Kidney (tissue), 14 donors: ENCODE measurements around the gene PCDHGC4. TPM values are rescaled to one million over a fixed set of nuclear protein-coding genes. Genes with fewer than 3 reads are reported as not detected.
A peak's percentile ranks its signal among the peaks of the same experiment; 100 is the strongest.

Source experiments
- DNase-seq, 5 donors: peaks; one replicate each; pipeline ENCODE4 v3.0.0-alpha.2; 2013 to 2020
- FAIRE-seq: peaks from 2 replicates; lab custom pipeline; 2012; peaks lifted over from hg19 to GRCh38; lab: Jason Lieb, UNC
- H3K27ac ChIP-seq, 2 donors: one replicate each; pipeline ENCODE4 v1.7.0; 2013; ENCODE audit warnings: low read depth in 2 of 2, low read length in 2 of 2, inconsistent platforms in 1 of 2
- H3K27me3 ChIP-seq: one replicate; pipeline ENCODE4 v1.7.1; 2013; ENCODE audit warnings: low read length, inconsistent platforms; ENCODE audit not compliant: control insufficient read depth, insufficient read depth
- H3K36me3 ChIP-seq, 3 donors: one replicate each; pipeline versions ENCODE4 v1.7.0 to v1.7.1; 2013; ENCODE audit warnings: low read length in 3 of 3, control low read depth in 1 of 3, inconsistent platforms in 1 of 3; ENCODE audit not compliant: insufficient read depth in 3 of 3, control insufficient read depth in 2 of 3
- H3K4me1 ChIP-seq, 3 donors: one replicate each; pipeline versions ENCODE4 v1.7.0 to v1.7.1; 2013; ENCODE audit warnings: low read length in 3 of 3, inconsistent platforms in 1 of 3, low read depth in 1 of 3; ENCODE audit not compliant: control insufficient read depth in 2 of 3, insufficient read depth in 2 of 3
- H3K4me3 ChIP-seq, 3 donors: one replicate each; pipeline versions ENCODE4 v1.7.0 to v1.8.1; 2013; ENCODE audit warnings: low read length in 3 of 3, control low read depth in 1 of 3, inconsistent platforms in 1 of 3
- H3K9ac ChIP-seq, 3 donors: one replicate each; pipeline versions ENCODE4 v1.7.0 to v1.7.1; 2013; ENCODE audit warnings: low read length in 3 of 3, control low read depth in 1 of 3, inconsistent platforms in 1 of 3
- H3K9me3 ChIP-seq, 3 donors: one replicate each; pipeline versions ENCODE4 v1.7.0 to v1.7.1; 2013; ENCODE audit warnings: low read length in 3 of 3, control low read depth in 1 of 3, inconsistent platforms in 1 of 3; ENCODE audit not compliant: control insufficient read depth in 2 of 3, insufficient read depth in 1 of 3
- CTCF ChIP-seq: IDR thresholded peaks from 3 replicates; pipeline ENCODE4 v1.5.1; 2012; ENCODE audit warnings: mild to moderate bottlenecking, moderate library complexity, borderline replicate concordance; ENCODE audit not compliant: insufficient read depth; ENCODE audit errors: extremely low read depth
- intact Hi-C: fragments of 100-400 bp; cut with DNase I; formaldehyde crosslinking; loops from one replicate; pipeline ENCODE4 v1.11.1; 2022
- polyA plus RNA-seq: library from polyadenylated mRNA; stranded (reverse); fragments of 350-450 nt; fragmentation: Illumina TruSeq; extraction: RNeasy Lipid Tissue Mini Kit (QIAGEN cat#74804); gene quantifications from one replicate; pipeline ENCODE4 v1.2.3, GENCODE V29; 2014; ENCODE audit warnings: low read depth, low replicate concordance; ENCODE audit not compliant: insufficient read depth
- total RNA-seq: library from RNA; stranded (reverse); fragmentation: NEBNext Ultra II Directional; extraction: Animal tissue kit (Norgen Biotek cat#: 25700); gene quantifications from one replicate; pipeline ENCODE4 v1.2.1, GENCODE V29; 2021
- donor health status: control.
- donor health status: control.
- donor health status: control.
- donor health status: control.
- donor health status: control.
- donor health status: DM: yes; HTN: yes; CAD: no.
- donor health status: Normal renal cell carcinoma (clear cell type).

PCDHGC4 gene
- total and polyA plus RNA-seq, 2 donors from 2014 or later, result 1.5 TPM; not detected in 1

- peaks cover 6 to 9% (median 7%) of the 10 kb centered on the region in 3 donors for H3K4me1 ChIP-seq
- no peak for FAIRE-seq
- no peaks in the 10 kb centered on the region for H3K27me3 ChIP-seq
- intact Hi-C loops, result no loop called here
- no peak for TF ChIP-seq CTCF
- no peak overlapping the region for H3K4me3 ChIP-seq
- no peak overlapping the region for H3K9ac ChIP-seq
- H3K9me3 ChIP-seq, result no peaks in the 10 kb centered on the region
- H3K36me3 ChIP-seq, result peaks cover 5 to 46% (median 23%) of the 10 kb centered on the region in 3 donors
- H3K27ac ChIP-seq, result no peak overlapping the region
- peak in 1 of 5 donors; percentile 44 for DNase-seq
Observed at GRCh38 chr5:141517880-141518617, 33.2 kb downstream of the PCDHGC4 start.

GRCh38 chr5:141518618-141519015 lies 33.8 kb downstream of the PCDHGC4 start:
- no peak for FAIRE-seq
- peaks cover 5 to 9% (median 7%) of the 10 kb centered on the region in 3 donors for H3K4me1 ChIP-seq

GRCh38 chr5:141519605-141520565 lies 35.1 kb downstream of the PCDHGC4 start:
- Histone ChIP-seq H3K27ac (no peak overlapping the region), H3K4me1 (peaks cover 3 to 10% (median 4%) of the 10 kb centered on the region in 3 donors), H3K27me3 (no peaks in the 10 kb centered on the region), H3K9me3 (no peaks in the 10 kb centered on the region), H3K9ac (no peak overlapping the region), H3K4me3 (no peak overlapping the region), H3K36me3 (peaks cover 5 to 57% (median 28%) of the 10 kb centered on the region in 3 donors)
- intact Hi-C loops, result no loop called here
- DNase-seq (no peak), FAIRE-seq (no peak)
- TF ChIP-seq CTCF, result no peak

More at GRCh38 chr5:141518618-141519015, 33.8 kb downstream of the PCDHGC4 start:
- Histone ChIP-seq H3K9me3 (no peaks in the 10 kb centered on the region), H3K27me3 (no peaks in the 10 kb centered on the region), H3K4me3 (no peak overlapping the region), H3K36me3 (peaks cover 5 to 50% (median 27%) of the 10 kb centered on the region in 3 donors), H3K27ac (no peak overlapping the region), H3K9ac (no peak overlapping the region)
- no peak for TF ChIP-seq CTCF
- intact Hi-C loops, result no loop called here
- no peak for DNase-seq
